Measurements from ENCODE around the gene WNT3. TPM values are rescaled to one million over a fixed set of nuclear protein-coding genes. Genes with fewer than 3 reads are reported as not detected.

Gene WNT3, protein sequence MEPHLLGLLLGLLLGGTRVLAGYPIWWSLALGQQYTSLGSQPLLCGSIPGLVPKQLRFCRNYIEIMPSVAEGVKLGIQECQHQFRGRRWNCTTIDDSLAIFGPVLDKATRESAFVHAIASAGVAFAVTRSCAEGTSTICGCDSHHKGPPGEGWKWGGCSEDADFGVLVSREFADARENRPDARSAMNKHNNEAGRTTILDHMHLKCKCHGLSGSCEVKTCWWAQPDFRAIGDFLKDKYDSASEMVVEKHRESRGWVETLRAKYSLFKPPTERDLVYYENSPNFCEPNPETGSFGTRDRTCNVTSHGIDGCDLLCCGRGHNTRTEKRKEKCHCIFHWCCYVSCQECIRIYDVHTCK
- total RNA-seq (2021; ENCODE audit: unreplicated experiment) (5.5 TPM), Bru-seq, nascent RNA (percentile 30 among the genes with signal in this experiment), BruChase-seq, experiment 1, labeled RNA remaining after a 6-hour chase (percentile 41 among the genes with signal in this experiment), BruChase-seq, experiment 2, labeled RNA remaining after a 2-hour chase (percentile 39 among the genes with signal in this experiment)
- polyA plus RNA-seq (2012): 3.4 TPM in 2 replicates
- long read RNA-seq, partial matches to known transcripts: 16 of 27 reads
- long read RNA-seq, other reads (novel, unspliced or antisense): 11 of 27 reads

DNA sequence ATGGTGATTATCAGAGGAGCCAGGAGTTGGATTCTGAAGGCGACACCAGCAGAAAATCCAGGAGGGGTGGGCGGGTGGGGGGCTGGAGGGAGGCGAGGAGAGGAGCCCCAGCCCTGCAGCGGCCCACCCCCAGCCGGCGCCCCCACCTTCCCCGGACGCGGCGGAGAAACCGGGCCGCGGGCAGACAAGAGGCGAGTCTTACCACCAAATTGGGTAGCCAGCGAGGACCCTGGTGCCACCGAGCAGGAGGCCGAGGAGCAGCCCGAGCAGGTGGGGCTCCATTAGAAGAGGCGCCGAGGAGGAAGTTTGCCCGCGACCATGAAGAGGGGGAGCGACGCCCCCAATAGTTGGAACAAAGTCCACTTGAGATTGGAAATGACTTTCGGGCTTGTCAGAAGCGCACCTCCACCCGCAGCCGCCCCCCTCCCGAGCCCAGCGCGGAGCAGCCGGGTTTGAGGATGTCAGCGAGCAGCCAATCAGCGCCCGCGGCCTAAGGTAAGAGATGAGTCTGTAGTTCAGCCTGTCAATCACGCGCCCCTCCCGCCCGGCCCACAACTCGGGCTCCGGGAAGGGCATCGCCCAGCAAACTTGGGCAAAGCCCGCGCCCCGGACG lies at the start of gene WNT3:
WNT3 (minus strand) TSS at position 377 of the 613 bp plus-strand sequence; CDS start at position 282, 95 bp downstream.
- H3K4me1 ChIP-seq (ENCODE audit: control insufficient read depth in 1 of 2, insufficient read depth in 2 of 2, low read length in 2 of 2): peaks cover 0 to 10% of the 10 kb centered on the region in 2 experiments; a peak in 2 of 4 replicates
- no peaks in the 10 kb centered on the region for H3K9me3 ChIP-seq (ENCODE audit: control insufficient read depth in 1 of 2, insufficient read depth in 1 of 2, low read depth in 1 of 2, low read length in 2 of 2)
- no peaks in the 10 kb centered on the region for H3K9me2 ChIP-seq (ENCODE audit: insufficient read depth)
- BruUV-seq (replicated peaks): no TSS peak
- no peak within 1 kb of the TSS for H3K4me3 ChIP-seq (replicated peaks in 1 of 2; ENCODE audit: low read depth in 1 of 2, low read length in 2 of 2)
- H4K20me1 ChIP-seq (ENCODE audit: insufficient read depth): no peaks in the 10 kb centered on the region
- RAD21 ChIA-PET (ENCODE audit: low non-redundant PET in 1 of 2, low total read pairs in 2 of 2, uncharacterized antibody in 2 of 2, unreplicated experiment in 2 of 2): no interaction called here
- H3K27ac ChIP-seq (ENCODE audit: low read depth, low read length): no peak within 1 kb of the TSS; the same call in 1 of the 2 replicates
- H3K79me2 ChIP-seq (ENCODE audit: insufficient read depth, low read length): no peaks in the 10 kb centered on the region
- no peaks in the 10 kb centered on the region for H3K27me3 ChIP-seq (ENCODE audit: insufficient read depth, low read length)
- TF ChIP-seq SRF (IDR thresholded peaks at IDR 0.05; ENCODE audit: low read depth) (no peak), EZH2phosphoT487 (IDR thresholded peaks at IDR 0.05; ENCODE audit: borderline replicate concordance) (no peak), ZNF274 (IDR thresholded peaks at IDR 0.05; ENCODE audit: low read depth, low read length) (no peak), TCF7L2 (IDR thresholded peaks at IDR 0.05; ENCODE audit: borderline replicate concordance, extremely low read depth, insufficient read depth, insufficient read length) (no peak)
- TF ChIP-seq, protein P1, sequence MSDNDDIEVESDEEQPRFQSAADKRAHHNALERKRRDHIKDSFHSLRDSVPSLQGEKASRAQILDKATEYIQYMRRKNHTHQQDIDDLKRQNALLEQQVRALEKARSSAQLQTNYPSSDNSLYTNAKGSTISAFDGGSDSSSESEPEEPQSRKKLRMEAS (IDR thresholded peaks at IDR 0.05): no peak
- TF ChIP-seq, protein P2, sequence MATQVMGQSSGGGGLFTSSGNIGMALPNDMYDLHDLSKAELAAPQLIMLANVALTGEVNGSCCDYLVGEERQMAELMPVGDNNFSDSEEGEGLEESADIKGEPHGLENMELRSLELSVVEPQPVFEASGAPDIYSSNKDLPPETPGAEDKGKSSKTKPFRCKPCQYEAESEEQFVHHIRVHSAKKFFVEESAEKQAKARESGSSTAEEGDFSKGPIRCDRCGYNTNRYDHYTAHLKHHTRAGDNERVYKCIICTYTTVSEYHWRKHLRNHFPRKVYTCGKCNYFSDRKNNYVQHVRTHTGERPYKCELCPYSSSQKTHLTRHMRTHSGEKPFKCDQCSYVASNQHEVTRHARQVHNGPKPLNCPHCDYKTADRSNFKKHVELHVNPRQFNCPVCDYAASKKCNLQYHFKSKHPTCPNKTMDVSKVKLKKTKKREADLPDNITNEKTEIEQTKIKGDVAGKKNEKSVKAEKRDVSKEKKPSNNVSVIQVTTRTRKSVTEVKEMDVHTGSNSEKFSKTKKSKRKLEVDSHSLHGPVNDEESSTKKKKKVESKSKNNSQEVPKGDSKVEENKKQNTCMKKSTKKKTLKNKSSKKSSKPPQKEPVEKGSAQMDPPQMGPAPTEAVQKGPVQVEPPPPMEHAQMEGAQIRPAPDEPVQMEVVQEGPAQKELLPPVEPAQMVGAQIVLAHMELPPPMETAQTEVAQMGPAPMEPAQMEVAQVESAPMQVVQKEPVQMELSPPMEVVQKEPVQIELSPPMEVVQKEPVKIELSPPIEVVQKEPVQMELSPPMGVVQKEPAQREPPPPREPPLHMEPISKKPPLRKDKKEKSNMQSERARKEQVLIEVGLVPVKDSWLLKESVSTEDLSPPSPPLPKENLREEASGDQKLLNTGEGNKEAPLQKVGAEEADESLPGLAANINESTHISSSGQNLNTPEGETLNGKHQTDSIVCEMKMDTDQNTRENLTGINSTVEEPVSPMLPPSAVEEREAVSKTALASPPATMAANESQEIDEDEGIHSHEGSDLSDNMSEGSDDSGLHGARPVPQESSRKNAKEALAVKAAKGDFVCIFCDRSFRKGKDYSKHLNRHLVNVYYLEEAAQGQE (IDR thresholded peaks at IDR 0.05; ENCODE audit: low read depth): no peak
- TF ChIP-seq, protein P3, sequence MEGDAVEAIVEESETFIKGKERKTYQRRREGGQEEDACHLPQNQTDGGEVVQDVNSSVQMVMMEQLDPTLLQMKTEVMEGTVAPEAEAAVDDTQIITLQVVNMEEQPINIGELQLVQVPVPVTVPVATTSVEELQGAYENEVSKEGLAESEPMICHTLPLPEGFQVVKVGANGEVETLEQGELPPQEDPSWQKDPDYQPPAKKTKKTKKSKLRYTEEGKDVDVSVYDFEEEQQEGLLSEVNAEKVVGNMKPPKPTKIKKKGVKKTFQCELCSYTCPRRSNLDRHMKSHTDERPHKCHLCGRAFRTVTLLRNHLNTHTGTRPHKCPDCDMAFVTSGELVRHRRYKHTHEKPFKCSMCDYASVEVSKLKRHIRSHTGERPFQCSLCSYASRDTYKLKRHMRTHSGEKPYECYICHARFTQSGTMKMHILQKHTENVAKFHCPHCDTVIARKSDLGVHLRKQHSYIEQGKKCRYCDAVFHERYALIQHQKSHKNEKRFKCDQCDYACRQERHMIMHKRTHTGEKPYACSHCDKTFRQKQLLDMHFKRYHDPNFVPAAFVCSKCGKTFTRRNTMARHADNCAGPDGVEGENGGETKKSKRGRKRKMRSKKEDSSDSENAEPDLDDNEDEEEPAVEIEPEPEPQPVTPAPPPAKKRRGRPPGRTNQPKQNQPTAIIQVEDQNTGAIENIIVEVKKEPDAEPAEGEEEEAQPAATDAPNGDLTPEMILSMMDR (IDR thresholded peaks at IDR 0.05 in 2 of 3, conservative IDR thresholded peaks at IDR 0.05 in 1 of 3; ENCODE audit: borderline replicate concordance in 1 of 3, insufficient read depth in 1 of 3, low read depth in 2 of 3, low read length in 2 of 3): no peak
- no peak within 1 kb of the TSS for H2AFZ ChIP-seq (ENCODE audit: low read depth, low read length, poor library complexity, severe bottlenecking)
- DNase-seq (ENCODE audit: low read depth, low spot score) (no peak), ATAC-seq (no peak)
- H3K4me2 ChIP-seq (ENCODE audit: low read length): no peak within 1 kb of the TSS
- no peaks in the 10 kb centered on the region for H3K36me3 ChIP-seq (ENCODE audit: control insufficient read depth in 1 of 2, insufficient read depth in 2 of 2, low read length in 2 of 2)
- no peak within 1 kb of the TSS for H3K9ac ChIP-seq (ENCODE audit: low read length)
- CTCF ChIA-PET: no interaction called here
- POLR2A ChIA-PET: no interaction called here
- intact Hi-C loops (cut with micrococcal nuclease): no loop called here

Measured in HCT116 (cell line).